Uterus (tissue), 2 donors: Measurements from ENCODE around the gene TMEM131L.

Experiments
- POLR2A ChIP-seq, 2 donors: fragments of 450-650 bp; IDR thresholded peaks; one replicate each; pipeline ENCODE4 v1.6.1; 2016; ENCODE audit warnings: antibody characterized with exemption in 2 of 2, mild to moderate bottlenecking in 1 of 2, moderate library complexity in 1 of 2
- TF ChIP-seq, protein P1 (sequence below), 4 experiments: fragments of 200-600 bp in 2 of 4; fragments of 450-650 bp in 2 of 4; sonication (generic) in 2 of 4; IDR thresholded peaks; one replicate each; pipeline ENCODE4 v1.5.1; 2016 to 2019; ENCODE audit warnings: antibody characterized with exemption in 4 of 4, mild to moderate bottlenecking in 2 of 4, moderate library complexity in 1 of 4

DNA sequence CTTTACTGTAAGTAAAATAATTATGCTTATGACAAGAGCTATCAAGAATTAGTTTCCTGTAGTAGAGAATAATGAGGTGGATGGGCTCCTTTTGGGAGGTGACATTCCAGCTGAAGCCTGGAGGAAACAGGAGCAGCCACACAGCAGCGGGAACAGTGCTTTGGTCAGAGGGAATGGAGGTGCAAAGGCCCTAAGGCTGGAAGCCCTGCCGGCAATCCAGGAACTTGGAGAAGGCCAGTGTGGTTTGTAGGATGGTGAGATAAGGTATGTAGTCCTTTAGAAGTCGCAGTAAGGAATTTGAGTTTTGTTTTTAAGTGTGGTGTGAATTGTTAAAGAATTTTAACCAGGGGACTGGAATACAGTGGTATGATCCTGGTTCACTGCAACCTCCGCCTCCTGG lies 8.1 kb downstream of the TMEM131L start:
- no peak for TF ChIP-seq POLR2A (IDR thresholded peaks at IDR 0.05)
- TF ChIP-seq, protein P1, sequence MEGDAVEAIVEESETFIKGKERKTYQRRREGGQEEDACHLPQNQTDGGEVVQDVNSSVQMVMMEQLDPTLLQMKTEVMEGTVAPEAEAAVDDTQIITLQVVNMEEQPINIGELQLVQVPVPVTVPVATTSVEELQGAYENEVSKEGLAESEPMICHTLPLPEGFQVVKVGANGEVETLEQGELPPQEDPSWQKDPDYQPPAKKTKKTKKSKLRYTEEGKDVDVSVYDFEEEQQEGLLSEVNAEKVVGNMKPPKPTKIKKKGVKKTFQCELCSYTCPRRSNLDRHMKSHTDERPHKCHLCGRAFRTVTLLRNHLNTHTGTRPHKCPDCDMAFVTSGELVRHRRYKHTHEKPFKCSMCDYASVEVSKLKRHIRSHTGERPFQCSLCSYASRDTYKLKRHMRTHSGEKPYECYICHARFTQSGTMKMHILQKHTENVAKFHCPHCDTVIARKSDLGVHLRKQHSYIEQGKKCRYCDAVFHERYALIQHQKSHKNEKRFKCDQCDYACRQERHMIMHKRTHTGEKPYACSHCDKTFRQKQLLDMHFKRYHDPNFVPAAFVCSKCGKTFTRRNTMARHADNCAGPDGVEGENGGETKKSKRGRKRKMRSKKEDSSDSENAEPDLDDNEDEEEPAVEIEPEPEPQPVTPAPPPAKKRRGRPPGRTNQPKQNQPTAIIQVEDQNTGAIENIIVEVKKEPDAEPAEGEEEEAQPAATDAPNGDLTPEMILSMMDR (IDR thresholded peaks at IDR 0.05): no peak
